Measurements from ENCODE around the gene MYO1B. TPM values are rescaled to one million over a fixed set of nuclear protein-coding genes. Genes with fewer than 3 reads are reported as not detected.

MYO1B gene
- polyA plus RNA-seq, 3 donors: 0.01 TPM; not detected in 2

GRCh38 chr2:191360918-191361317, 115.7 kb downstream of the MYO1B start:
- Mint-ChIP-seq H3K36me3 (no peaks in the 10 kb centered on the region), H3K4me3 (no peak overlapping the region), H3K27ac (no peak overlapping the region), H3K27me3 (ENCODE audit: low read depth in 3 of 3) (peaks cover 0 to 2% (median 0%) of the 10 kb centered on the region in 3 donors), H3K9me3 (no peaks in the 10 kb centered on the region), H3K4me1 (no peaks in the 10 kb centered on the region)
- Histone ChIP-seq H3K27ac (ENCODE audit: low read depth in 1 of 2, low read length in 2 of 2) (no peak overlapping the region), H4K20me1 (ENCODE audit: insufficient read depth, low read length) (no peaks in the 10 kb centered on the region), H3K9me3 (replicated peaks in 1 of 2; ENCODE audit: control insufficient read depth in 1 of 2, insufficient read depth in 1 of 2, low read length in 2 of 2) (no peaks in the 10 kb centered on the region), H3K79me2 (ENCODE audit: insufficient read depth, low read length) (no peaks in the 10 kb centered on the region), H3K36me3 (replicated peaks in 1 of 2; ENCODE audit: control insufficient read depth in 1 of 2, insufficient read depth in 2 of 2, low read length in 2 of 2) (no peaks in the 10 kb centered on the region), H3K9ac (ENCODE audit: insufficient read depth, low read length, poor library complexity, severe bottlenecking) (no peak overlapping the region), H3K4me3 (replicated peaks in 1 of 3; ENCODE audit: low read depth in 2 of 3, low read length in 3 of 3) (no peak overlapping the region), H3K4me2 (replicated peaks; ENCODE audit: extremely low read depth, low read length, poor library complexity, severe bottlenecking) (no peak overlapping the region), H2AFZ (ENCODE audit: insufficient read depth, low read depth, low read length, poor library complexity, severe bottlenecking) (no peak overlapping the region), H3K27me3 (ENCODE audit: control insufficient read depth in 2 of 2, insufficient read depth in 2 of 2, low read length in 2 of 2) (no peaks in the 10 kb centered on the region), H3K4me1 (ENCODE audit: control insufficient read depth in 1 of 2, insufficient read depth in 2 of 2, low read length in 2 of 2) (no peaks in the 10 kb centered on the region)
- no peak for TF ChIP-seq CTCF (IDR thresholded peaks at IDR 0.05)
- DNase-seq: no peak
- intact Hi-C loops (cut with micrococcal nuclease): no loop called here
- WGBS (ENCODE audit: insufficient coverage): no CpG with 5 or more reads among the region's 2 CpGs

DNA sequence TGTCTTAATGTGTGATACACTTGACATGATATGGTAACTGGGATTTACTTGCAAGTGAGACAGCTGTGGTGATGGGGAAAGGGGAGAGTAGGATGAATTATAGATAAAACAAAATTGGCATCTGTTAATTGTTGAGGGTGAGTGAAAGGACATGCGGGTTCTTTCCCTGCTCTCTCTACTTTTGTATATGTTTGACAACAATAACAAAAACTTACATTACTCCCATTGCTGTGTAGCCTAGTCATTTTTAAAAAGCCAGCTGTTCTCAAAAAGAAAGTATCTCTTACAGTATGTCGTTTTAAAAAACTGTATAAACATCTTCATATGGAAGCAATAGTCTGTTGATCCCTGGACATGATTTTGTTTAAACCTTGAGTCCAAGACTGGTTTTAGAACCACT, 117.6 kb downstream of the MYO1B start:
- Mint-ChIP-seq H3K27me3 (ENCODE audit: low read depth in 3 of 3) (peaks cover 0 to 4% (median 2%) of the 10 kb centered on the region in 3 donors), H3K27ac (no peak overlapping the region), H3K9me3 (no peaks in the 10 kb centered on the region), H3K4me1 (no peaks in the 10 kb centered on the region), H3K4me3 (no peak overlapping the region), H3K36me3 (no peaks in the 10 kb centered on the region)
- no peak overlapping the region for H3K4me3 ChIP-seq (replicated peaks in 1 of 3; ENCODE audit: low read depth in 2 of 3, low read length in 3 of 3)
- H3K4me2 ChIP-seq (replicated peaks; ENCODE audit: extremely low read depth, low read length, poor library complexity, severe bottlenecking): no peak overlapping the region
- no peaks in the 10 kb centered on the region for H3K79me2 ChIP-seq (ENCODE audit: insufficient read depth, low read length)
- WGBS (ENCODE audit: insufficient coverage): 100% methylated on average over 1 of the region's 2 CpGs
- H3K36me3 ChIP-seq (replicated peaks in 1 of 2; ENCODE audit: control insufficient read depth in 1 of 2, insufficient read depth in 2 of 2, low read length in 2 of 2): no peaks in the 10 kb centered on the region
- no peak for TF ChIP-seq CTCF (IDR thresholded peaks at IDR 0.05)
- no peak for DNase-seq
- no peak overlapping the region for H3K9ac ChIP-seq (ENCODE audit: insufficient read depth, low read length, poor library complexity, severe bottlenecking)
- intact Hi-C loops (cut with micrococcal nuclease): no loop called here
- H3K27ac ChIP-seq (ENCODE audit: low read depth in 1 of 2, low read length in 2 of 2): no peak overlapping the region
- no peaks in the 10 kb centered on the region for H3K27me3 ChIP-seq (ENCODE audit: control insufficient read depth in 2 of 2, insufficient read depth in 2 of 2, low read length in 2 of 2)
- no peaks in the 10 kb centered on the region for H3K4me1 ChIP-seq (ENCODE audit: control insufficient read depth in 1 of 2, insufficient read depth in 2 of 2, low read length in 2 of 2)
- H4K20me1 ChIP-seq (ENCODE audit: insufficient read depth, low read length): no peaks in the 10 kb centered on the region
- H3K9me3 ChIP-seq (replicated peaks in 1 of 2; ENCODE audit: control insufficient read depth in 1 of 2, insufficient read depth in 1 of 2, low read length in 2 of 2): no peaks in the 10 kb centered on the region
- H2AFZ ChIP-seq (ENCODE audit: insufficient read depth, low read depth, low read length, poor library complexity, severe bottlenecking): no peak overlapping the region

Measured in CD14-positive monocyte (primary cell).